ENCODE results near the gene AIMP1.

AIMP1 gene

GRCh38 chr4:106315968-106316772 lies at the start of gene AIMP1, which contains the start of gene TBCK:
Gene AIMP1 (plus strand): TSS chr4:106316550. CDS start chr4:106325010, 8,460 bp downstream.
Gene TBCK (minus strand): TSS chr4:106316209. CDS start chr4:106308960, 7,249 bp downstream.
- DNase-seq (ENCODE audit: insufficient read length, low spot score) (no peak), FAIRE-seq (peak; percentile 85)
- no peak for TF ChIP-seq CTCF (IDR thresholded peaks at IDR 0.05; ENCODE audit: insufficient read depth, missing control alignments)

- no peak for TF ChIP-seq CTCF (IDR thresholded peaks at IDR 0.05; ENCODE audit: insufficient read depth, missing control alignments)
- DNase-seq (ENCODE audit: insufficient read length, low spot score) (no peak), FAIRE-seq (no peak)
Measured at GRCh38 chr4:106268786-106269185, 47.6 kb upstream of the AIMP1 start.

GRCh38 chr4:106269711-106270110 lies 46.6 kb upstream of the AIMP1 start:
- FAIRE-seq = no peak
- no peak for TF ChIP-seq CTCF (IDR thresholded peaks at IDR 0.05; ENCODE audit: insufficient read depth, missing control alignments)

GRCh38 chr4:106270736-106271135 lies 45.6 kb upstream of the AIMP1 start:
- FAIRE-seq = no peak
- TF ChIP-seq CTCF (IDR thresholded peaks at IDR 0.05; ENCODE audit: insufficient read depth, missing control alignments) = no peak

More at GRCh38 chr4:106269711-106270110, 46.6 kb upstream of the AIMP1 start:
- no peak for DNase-seq (ENCODE audit: insufficient read length, low spot score)

GRCh38 chr4:106273831-106274230 lies 42.5 kb upstream of the AIMP1 start:
- no peak for TF ChIP-seq CTCF (IDR thresholded peaks at IDR 0.05; ENCODE audit: insufficient read depth, missing control alignments)
- DNase-seq (ENCODE audit: insufficient read length, low spot score) (no peak), FAIRE-seq (no peak)

More at GRCh38 chr4:106270736-106271135, 45.6 kb upstream of the AIMP1 start:
- DNase-seq (ENCODE audit: insufficient read length, low spot score) = no peak

- no peak for TF ChIP-seq CTCF (IDR thresholded peaks at IDR 0.05; ENCODE audit: insufficient read depth, missing control alignments)
- DNase-seq (ENCODE audit: insufficient read length, low spot score) (no peak), FAIRE-seq (no peak)
Measured at GRCh38 chr4:106277140-106277675, 39.1 kb upstream of the AIMP1 start.

- FAIRE-seq (no peak), DNase-seq (ENCODE audit: insufficient read length, low spot score) (no peak)
- TF ChIP-seq CTCF (IDR thresholded peaks at IDR 0.05; ENCODE audit: insufficient read depth, missing control alignments) = no peak
Measured at GRCh38 chr4:106284227-106284626, 32.1 kb upstream of the AIMP1 start.
